Stimulated activated CD4-positive, alpha-beta T cell treated with anti-CD3 and anti-CD28 coated beads, TNF-alpha, amount 100 ng/mL, for 24 hours (primary cell): Measurements from ENCODE around the gene ZNF474.
"Not testable (repeated sequence)": the region's sequence is repeated elsewhere in the genome, so short reads cannot be mapped to it uniquely, and the experiment has no call there.

ENCODE experiments used
- DNase-seq, 3 experiments: peaks; one replicate each; pipeline ENCODE4 v3.0.0-alpha.2; 2020; ENCODE audit warnings: low read depth in 3 of 3

Gene ZNF474

GRCh38 chr5:122129306-122129705, at the start of gene ZNF474:
Gene ZNF474 (plus strand): TSS chr5:122129546. CDS start chr5:122151991, 22,445 bp downstream.
- no peak for DNase-seq

DNA sequence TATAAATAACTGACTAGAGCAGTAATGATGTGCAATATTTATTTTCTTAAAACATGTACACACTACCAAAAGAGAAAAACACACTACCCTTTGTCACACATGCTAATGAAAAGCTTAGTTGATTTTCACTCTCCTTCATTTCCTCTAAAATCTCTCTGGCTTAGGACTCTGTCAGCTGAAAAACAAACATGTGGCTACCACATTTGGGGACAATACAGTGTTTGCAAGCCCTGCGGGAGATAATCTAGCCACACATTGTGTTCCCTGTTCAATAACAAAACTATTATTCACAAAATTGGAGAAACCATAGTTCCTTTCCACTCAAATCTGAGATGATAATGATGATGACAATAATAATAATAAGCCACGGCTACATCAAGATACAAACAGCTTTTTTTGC, 47.8 kb upstream of the ZNF474 start:
- DNase-seq, result no peak

GRCh38 chr5:122083535-122083934, 45.8 kb upstream of the ZNF474 start:
- no peak for DNase-seq

DNA sequence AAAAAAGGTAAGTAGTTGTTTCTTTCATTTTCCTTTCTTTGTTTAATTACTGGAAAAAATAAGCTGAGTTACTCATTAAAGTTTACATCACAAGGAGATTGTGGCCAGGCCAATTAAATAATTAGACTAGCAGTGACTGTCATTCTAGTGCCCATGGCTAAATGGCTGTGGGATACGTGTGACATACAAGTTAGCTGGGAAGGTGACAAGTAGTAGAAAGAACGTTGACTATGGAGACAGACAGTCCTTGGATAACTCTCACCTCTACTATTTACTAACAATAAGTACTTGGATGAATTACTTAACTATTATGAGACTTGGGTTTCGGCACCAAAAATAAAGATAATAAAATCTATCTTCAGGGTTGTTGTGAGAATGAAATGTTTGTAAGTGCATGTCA, 44.3 kb upstream of the ZNF474 start:
- DNase-seq, result no peak

GRCh38 chr5:122089096-122090013, 40.0 kb upstream of the ZNF474 start:
- DNase-seq, result no peak

DNA sequence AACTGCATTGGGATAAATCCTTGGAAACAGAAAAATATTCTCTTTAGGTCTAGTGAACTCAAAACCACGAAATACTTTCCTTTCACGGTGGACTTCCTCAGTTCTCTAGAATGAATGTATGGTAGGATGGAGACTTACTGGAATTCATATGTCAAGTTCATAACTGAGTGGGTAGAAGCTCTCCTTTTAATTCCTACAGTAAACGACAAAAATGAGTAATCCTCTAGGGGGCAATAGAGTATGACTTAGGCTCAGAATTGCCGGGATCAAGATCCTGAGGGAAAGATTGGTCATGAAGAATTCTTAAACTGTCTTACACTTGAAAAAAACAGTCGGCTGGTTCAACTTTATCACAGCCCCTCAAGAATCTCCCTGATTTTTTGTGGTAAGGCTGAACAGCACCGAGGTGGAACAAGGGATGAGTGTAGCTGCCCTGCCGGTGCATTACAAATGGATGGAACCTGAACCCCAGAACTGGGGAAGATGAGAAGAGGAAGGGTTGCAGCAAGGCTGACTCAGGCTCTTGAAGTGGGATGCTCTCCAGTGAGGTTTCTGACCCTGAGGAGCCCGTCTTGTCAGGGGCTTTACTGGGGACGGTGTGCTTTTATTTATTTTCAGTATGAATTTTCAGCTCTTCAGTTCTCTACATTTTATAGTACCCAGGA, 37.3 kb upstream of the ZNF474 start:
- no peak for DNase-seq

- no peak for DNase-seq
Observed at GRCh38 chr5:122093415-122094180, 35.7 kb upstream of the ZNF474 start.

GRCh38 chr5:122094251-122094650, 35.1 kb upstream of the ZNF474 start:
- DNase-seq, result not testable (repeated sequence)

DNA sequence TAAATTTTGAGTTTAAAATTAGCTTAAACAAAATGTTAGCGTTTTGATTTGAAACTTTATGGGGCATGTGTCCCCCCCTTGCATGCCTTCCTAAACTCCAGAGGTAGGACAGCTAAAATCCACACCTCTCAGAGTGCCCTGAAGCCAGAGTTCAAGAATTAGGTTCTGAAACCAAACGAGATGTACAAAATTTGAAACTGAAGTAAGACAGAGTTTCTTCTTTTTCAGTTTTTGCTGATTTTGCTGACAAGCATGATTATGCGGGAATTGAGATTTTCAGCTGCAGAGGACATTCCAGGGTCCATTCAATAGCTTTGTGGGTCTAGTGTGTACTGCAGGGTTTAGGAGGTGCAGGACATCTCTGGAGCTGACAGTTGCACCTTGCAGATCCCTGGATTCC, 34.2 kb upstream of the ZNF474 start:
- DNase-seq, result no peak

DNA sequence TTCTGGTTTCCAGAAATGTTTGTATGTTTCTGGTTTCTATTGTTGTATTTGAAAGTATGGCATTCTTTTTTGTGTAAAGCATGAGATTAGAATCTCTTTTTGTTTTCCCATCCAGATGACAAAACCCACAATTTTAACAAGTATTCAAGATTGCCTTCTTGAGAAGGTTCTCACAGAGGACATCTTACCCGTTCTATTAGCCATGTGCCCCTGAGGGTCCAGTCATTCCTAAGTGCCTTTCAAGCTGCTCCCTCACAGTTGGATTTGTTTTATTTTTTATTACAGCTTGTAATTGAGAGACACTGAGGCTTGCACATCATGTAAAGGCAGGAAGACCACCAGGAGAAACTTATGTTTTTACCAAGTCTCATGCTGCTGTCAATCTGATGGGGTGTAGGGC, 32.0 kb upstream of the ZNF474 start:
- no peak for DNase-seq

DNA sequence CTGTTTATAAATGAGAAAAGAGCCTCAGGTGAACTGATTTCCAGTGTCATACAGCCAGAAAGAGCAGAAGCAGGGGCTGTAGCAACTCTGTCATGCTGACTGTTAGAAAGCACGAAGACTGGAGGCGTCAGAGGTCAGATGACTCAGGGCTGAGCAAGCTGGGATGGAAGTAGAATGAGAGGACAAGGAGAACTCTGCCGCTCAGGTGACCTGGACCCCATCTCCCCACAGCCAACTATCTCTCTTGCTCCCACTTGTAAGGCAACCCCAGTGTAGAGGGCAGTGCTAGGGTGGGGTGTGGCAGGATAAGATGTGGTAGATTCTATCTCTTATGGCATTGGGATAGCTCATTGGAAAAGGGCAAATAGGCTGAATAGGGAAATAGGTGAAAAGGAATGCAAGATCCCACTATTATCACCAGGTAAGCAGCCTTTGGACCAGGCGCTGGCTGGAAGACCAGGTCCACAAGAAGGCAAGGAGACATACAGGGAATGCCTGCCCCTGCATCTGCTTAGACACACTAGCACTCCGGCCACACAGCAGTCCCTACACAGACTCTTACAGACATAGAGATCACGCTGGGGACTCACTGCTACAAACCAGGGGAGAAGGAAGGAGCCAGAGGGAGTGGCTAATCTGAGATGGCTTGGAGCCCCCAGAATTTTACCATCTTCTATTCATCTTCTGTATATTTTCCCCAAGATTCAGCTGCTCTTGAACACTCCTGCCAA, 30.1 kb upstream of the ZNF474 start:
- DNase-seq, result no peak

DNA sequence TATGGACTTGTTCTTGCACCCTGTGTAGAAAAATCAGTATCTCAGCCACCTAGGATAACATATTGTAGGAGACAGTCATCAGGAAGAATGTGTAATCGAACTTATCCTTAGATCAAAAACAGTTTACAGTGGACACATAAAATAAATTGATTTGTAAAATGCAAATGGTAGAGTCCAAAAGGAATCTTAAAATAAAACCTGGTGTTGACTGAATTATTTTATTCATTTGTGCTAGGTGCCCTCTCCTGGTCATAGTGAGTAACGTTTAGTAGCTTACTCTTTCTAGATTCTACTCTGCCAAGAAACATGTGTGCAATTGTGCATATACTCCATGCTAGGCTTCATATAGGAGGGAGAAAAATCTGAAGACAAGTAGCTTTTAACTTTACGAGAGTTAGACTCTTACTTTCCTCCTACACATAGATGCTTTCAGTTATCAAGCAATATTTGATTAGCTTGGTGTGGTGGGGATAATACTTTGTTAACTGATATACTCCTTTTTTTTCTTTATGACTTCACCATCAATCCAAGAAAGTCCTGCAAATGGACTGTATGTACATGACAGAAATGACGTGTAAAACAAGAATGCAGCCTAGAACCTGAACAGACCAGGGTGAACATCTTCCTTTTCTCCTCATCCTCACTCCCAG, 27.6 kb upstream of the ZNF474 start:
- DNase-seq, result no peak

DNA sequence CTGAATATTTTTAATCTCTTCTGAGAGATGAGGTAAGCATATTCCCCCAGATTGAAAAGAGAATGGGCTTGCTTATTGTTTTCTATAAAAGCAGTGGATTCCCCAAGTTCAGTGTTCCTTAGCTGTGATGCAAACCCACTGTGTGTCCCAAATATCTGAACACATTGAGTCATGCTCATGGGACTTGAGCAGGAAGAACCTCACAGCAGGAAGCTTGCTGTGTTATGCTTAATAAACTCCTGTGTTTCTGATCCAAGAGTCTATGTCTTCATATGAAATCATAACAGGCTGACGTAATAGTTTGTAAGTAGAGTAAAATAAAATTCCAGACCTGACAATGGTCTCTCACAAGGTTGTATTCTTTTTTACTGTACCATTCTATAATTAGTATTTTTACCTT, 26.5 kb upstream of the ZNF474 start:
- DNase-seq, result no peak

DNA sequence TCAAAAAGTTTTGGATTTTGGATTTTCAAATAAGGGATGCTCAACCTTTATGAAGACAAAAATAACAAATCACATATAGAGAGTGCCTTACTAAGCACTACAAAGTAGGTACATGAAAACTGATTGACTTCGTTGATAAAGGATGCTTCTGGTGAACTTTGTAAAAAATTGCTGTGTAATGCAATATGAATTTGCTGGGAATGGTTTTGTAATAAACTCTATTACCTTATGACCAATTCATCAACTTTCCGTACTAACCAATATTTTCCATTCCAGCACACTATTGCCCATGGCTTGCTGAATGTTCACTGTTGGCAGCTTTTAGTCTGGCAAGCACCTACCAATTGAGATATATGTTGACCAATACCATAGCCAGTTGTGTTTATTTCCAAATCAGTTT, 23.4 kb upstream of the ZNF474 start:
- DNase-seq, result no peak

DNA sequence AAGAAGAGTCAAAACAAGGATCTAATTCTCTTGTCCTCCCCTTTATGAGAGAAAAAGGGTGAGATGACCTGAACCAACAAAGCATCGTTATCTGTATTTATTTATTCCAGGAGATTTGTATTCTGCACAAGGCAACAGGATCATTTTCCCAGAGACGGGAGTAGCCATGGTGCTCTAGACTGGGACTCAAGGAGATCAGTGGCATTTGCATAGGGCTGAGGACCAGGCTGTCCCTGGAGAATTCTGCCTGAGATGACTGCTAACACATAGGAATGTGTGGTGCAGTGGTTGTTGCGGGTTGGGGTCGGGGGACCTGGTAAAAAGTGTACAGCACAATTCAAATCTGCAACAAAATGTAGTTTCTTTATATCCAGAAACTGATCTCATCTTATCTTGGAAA, 22.3 kb upstream of the ZNF474 start:
- DNase-seq, result no peak

DNA sequence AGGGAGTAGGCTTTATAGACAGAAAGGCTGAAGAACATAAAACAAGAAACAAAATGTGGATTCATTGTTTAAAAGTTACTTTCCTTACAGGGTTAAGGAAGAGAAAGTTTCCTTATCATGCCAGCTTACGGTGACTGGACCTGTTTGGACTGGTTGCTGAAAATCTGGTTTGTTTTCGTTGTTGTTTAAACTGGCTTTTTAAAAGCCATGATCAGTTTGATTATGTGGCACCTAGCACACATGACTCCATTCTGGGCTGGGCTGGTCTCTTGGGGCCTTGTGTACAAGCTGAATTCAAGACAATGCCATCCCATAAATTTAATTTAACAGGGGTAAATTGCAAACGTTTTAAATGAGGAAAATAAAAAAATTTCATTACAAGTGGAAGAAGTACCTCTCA, 18.4 kb upstream of the ZNF474 start:
- no peak for DNase-seq

GRCh38 chr5:122111460-122111859, 17.9 kb upstream of the ZNF474 start:
- no peak for DNase-seq

- no peak for DNase-seq
Observed at GRCh38 chr5:122112063-122112462, 17.3 kb upstream of the ZNF474 start.

- no peak for DNase-seq
Observed at GRCh38 chr5:122112733-122113558, 16.4 kb upstream of the ZNF474 start.

DNA sequence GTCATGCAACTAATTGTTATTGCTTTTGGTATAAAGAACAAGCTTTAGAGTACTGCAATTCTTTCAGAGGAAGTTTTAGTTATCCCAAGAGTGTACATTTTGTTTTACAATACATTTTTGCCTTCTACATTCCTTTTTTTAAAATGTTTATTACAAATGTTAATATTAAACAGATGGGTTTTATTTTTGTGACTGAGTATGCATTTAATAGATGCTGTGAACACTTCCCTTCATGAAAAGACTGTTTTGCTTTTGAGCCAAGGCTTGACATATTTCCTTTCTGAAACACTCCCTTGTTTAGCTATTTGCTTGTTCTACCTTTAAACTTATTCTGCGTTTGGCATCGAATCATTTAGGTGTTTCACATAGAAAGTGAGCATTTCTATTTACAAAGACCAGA, 14.8 kb upstream of the ZNF474 start:
- DNase-seq, result no peak
